Endothelial cell (in vitro differentiated cells): ENCODE results near the gene UBE2F. TPM values are rescaled to one million over a fixed set of nuclear protein-coding genes. Genes with fewer than 3 reads are reported as not detected.

ENCODE experiments used
- DNase-seq: peaks from one replicate; pipeline ENCODE4 v3.0.0; 2021; ENCODE audit warnings: low spot score
- H3K27ac Mint-ChIP-seq: one replicate; pipeline ENCODE4 v1.8.0; 2021; ENCODE audit warnings: mixed read lengths, inconsistent platforms; ENCODE audit not compliant: unreplicated experiment
- H3K27me3 Mint-ChIP-seq: one replicate; pipeline ENCODE4 v1.8.0; 2021; ENCODE audit warnings: mild to moderate bottlenecking, moderate library complexity, mixed read lengths, inconsistent platforms; ENCODE audit not compliant: unreplicated experiment
- H3K36me3 Mint-ChIP-seq: one replicate; pipeline ENCODE4 v1.8.0; 2021; ENCODE audit warnings: mild to moderate bottlenecking, low read depth, mixed read lengths, inconsistent platforms; ENCODE audit not compliant: unreplicated experiment
- H3K4me1 Mint-ChIP-seq: one replicate; pipeline ENCODE4 v1.8.0; 2021; ENCODE audit warnings: mild to moderate bottlenecking, mixed read lengths, inconsistent platforms; ENCODE audit not compliant: unreplicated experiment
- H3K4me3 Mint-ChIP-seq: one replicate; pipeline ENCODE4 v1.8.0; 2021; ENCODE audit warnings: mild to moderate bottlenecking, mixed read lengths, inconsistent platforms; ENCODE audit not compliant: unreplicated experiment
- H3K9me3 Mint-ChIP-seq: one replicate; pipeline ENCODE4 v1.8.0; 2021; ENCODE audit warnings: mixed read lengths, inconsistent platforms; ENCODE audit not compliant: unreplicated experiment
- total RNA-seq: library from RNA; stranded (reverse); fragmentation: NEBNext Ultra II Directional; extraction: Animal tissue kit (Norgen Biotek cat#: 25700); gene quantifications from one replicate; pipeline ENCODE4 v1.2.1, GENCODE V29; 2021; ENCODE audit not compliant: unreplicated experiment
- TF ChIP-seq, protein P1 (sequence below): fragments of 200-600 bp; sonication (generic); IDR thresholded peaks from one replicate; pipeline ENCODE4 v1.5.0; 2021; ENCODE audit warnings: antibody characterized with exemption; ENCODE audit not compliant: unreplicated experiment

The UBE2F gene
- total RNA-seq, 1 donor from 2014 or later, result 107 TPM

DNA sequence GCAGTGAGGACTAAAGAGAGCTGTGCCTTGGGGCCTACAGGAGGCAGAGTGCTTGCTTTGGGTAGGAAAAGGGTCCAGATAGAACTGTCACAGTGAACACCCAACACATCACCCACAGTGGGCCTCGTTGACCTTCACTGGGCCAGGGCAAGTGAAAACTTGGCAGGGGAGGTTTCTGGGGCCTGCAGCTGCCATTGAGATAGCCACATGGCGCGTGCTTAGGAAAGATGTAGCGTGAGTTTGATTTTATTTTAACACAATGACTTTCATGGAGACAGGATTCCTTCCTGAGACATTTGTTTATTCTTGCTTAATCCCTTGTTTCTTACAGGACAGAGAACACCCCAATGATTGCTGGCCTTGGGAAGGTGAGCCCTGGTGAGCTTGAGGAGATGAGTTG, 124.1 kb downstream of the UBE2F start:
- DNase-seq, result no peak
- TF ChIP-seq, protein P1, sequence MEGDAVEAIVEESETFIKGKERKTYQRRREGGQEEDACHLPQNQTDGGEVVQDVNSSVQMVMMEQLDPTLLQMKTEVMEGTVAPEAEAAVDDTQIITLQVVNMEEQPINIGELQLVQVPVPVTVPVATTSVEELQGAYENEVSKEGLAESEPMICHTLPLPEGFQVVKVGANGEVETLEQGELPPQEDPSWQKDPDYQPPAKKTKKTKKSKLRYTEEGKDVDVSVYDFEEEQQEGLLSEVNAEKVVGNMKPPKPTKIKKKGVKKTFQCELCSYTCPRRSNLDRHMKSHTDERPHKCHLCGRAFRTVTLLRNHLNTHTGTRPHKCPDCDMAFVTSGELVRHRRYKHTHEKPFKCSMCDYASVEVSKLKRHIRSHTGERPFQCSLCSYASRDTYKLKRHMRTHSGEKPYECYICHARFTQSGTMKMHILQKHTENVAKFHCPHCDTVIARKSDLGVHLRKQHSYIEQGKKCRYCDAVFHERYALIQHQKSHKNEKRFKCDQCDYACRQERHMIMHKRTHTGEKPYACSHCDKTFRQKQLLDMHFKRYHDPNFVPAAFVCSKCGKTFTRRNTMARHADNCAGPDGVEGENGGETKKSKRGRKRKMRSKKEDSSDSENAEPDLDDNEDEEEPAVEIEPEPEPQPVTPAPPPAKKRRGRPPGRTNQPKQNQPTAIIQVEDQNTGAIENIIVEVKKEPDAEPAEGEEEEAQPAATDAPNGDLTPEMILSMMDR, result no peak
- no peaks in the 10 kb centered on the region for H3K36me3 Mint-ChIP-seq
- H3K4me1 Mint-ChIP-seq, result no peaks in the 10 kb centered on the region
- H3K4me3 Mint-ChIP-seq, result no peak overlapping the region
- peaks cover 5% of the 10 kb centered on the region for H3K27me3 Mint-ChIP-seq
- H3K27ac Mint-ChIP-seq, result no peak overlapping the region
- H3K9me3 Mint-ChIP-seq, result no peaks in the 10 kb centered on the region

DNA sequence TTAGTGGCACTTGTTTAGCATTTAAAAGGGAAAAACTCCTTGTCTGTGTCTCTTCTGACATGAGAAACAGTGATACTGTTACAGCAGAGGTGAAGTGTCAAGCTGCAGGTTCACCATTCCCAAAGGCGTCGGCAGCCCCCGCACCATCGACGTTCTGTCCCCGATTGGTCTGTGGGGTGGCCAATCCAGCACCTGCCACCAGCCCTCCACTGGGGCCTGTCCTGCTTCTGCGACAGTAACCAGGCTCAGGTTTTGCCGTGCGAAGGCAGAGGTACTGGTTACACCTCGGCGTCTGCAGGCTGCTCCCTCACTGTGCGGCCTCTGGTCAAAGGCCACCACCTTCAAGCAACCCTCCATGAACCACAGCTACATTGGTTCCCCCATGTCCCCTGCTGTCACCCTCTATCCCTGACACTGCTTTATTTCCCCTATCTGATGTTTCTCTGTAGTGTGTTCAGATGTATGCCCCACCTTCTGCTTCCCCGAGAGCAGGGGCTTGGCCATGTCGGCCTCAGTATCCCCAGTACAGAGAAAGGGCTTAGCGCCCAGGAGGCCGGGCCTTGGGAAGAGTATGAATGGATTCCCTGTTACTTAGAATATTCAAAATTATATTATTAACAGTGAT, 124.7 kb downstream of the UBE2F start:
- no peak for DNase-seq
- H3K36me3 Mint-ChIP-seq, result no peaks in the 10 kb centered on the region

More for the DNA sequence above, 124.7 kb downstream of the UBE2F start:
- Mint-ChIP-seq H3K4me1 (no peaks in the 10 kb centered on the region), H3K9me3 (no peaks in the 10 kb centered on the region), H3K27me3 (peaks cover 5% of the 10 kb centered on the region), H3K4me3 (no peak overlapping the region), H3K27ac (no peak overlapping the region)
- TF ChIP-seq, protein P1, result no peak

Other genes starting within 250 kb of the UBE2F start
- gene RBM44, start 168.2 kb upstream of the UBE2F start, total RNA-seq, result 0.44 TPM
- gene RAMP1, start 107.4 kb upstream of the UBE2F start, total RNA-seq, result 2.2 TPM
- gene SCLY, start 94.0 kb downstream of the UBE2F start, total RNA-seq, result 17.7 TPM
- 0.82 TPM for gene ESPNL, start 133.3 kb downstream of the UBE2F start, total RNA-seq
- not detected for gene KLHL30, start 171.7 kb downstream of the UBE2F start, total RNA-seq
- 0.41 TPM for gene ERFE, start 192.0 kb downstream of the UBE2F start, total RNA-seq
- 43.0 TPM for gene ILKAP, start 236.7 kb downstream of the UBE2F start, total RNA-seq